Measurements from ENCODE around the gene GRM5. TPM values are rescaled to one million over a fixed set of nuclear protein-coding genes. Genes with fewer than 3 reads are reported as not detected.

Gene GRM5
- total RNA-seq, 1 experiment from 2014 or later: 8.3 TPM

DNA sequence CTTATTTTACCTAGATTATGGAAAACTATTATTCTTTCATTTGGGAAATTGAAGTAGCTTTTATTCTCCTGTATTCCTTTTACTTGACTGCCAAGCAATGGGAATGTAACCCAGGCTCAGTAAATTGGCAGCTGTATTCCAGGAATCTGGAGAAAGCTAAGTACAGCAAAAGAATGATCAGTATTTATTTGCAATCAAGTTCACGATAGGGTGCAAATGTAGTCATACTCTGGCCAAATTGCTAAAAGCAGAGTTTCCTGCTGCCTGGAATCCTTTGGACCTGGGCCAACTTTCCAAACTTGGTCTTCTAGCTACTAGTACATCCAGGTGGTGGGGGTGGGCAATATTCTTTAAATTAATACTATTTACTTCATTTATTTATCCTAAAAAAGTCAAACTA is 442.3 kb downstream of the GRM5 start:
- intact Hi-C loops (cut with micrococcal nuclease; ENCODE audit: unreplicated experiment): no loop called here
- Mint-ChIP-seq H3K36me3 (ENCODE audit: insufficient read depth, unreplicated experiment) (no peaks in the 10 kb centered on the region), H3K27me3 (ENCODE audit: unreplicated experiment) (no peaks in the 10 kb centered on the region), H3K4me1 (ENCODE audit: low read depth, unreplicated experiment) (no peaks in the 10 kb centered on the region), H3K27ac (ENCODE audit: unreplicated experiment) (no peak overlapping the region), H3K9me3 (ENCODE audit: low read depth, unreplicated experiment) (no peaks in the 10 kb centered on the region), H3K4me3 (ENCODE audit: low read depth, unreplicated experiment) (no peak overlapping the region)
- no peak for DNase-seq
- CTCF ChIA-PET: no interaction called here
- TF ChIP-seq, protein P1, sequence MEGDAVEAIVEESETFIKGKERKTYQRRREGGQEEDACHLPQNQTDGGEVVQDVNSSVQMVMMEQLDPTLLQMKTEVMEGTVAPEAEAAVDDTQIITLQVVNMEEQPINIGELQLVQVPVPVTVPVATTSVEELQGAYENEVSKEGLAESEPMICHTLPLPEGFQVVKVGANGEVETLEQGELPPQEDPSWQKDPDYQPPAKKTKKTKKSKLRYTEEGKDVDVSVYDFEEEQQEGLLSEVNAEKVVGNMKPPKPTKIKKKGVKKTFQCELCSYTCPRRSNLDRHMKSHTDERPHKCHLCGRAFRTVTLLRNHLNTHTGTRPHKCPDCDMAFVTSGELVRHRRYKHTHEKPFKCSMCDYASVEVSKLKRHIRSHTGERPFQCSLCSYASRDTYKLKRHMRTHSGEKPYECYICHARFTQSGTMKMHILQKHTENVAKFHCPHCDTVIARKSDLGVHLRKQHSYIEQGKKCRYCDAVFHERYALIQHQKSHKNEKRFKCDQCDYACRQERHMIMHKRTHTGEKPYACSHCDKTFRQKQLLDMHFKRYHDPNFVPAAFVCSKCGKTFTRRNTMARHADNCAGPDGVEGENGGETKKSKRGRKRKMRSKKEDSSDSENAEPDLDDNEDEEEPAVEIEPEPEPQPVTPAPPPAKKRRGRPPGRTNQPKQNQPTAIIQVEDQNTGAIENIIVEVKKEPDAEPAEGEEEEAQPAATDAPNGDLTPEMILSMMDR (IDR thresholded peaks at IDR 0.05; ENCODE audit: unreplicated experiment): no peak
- BruUV-seq (replicated peaks): no TSS peak

DNA sequence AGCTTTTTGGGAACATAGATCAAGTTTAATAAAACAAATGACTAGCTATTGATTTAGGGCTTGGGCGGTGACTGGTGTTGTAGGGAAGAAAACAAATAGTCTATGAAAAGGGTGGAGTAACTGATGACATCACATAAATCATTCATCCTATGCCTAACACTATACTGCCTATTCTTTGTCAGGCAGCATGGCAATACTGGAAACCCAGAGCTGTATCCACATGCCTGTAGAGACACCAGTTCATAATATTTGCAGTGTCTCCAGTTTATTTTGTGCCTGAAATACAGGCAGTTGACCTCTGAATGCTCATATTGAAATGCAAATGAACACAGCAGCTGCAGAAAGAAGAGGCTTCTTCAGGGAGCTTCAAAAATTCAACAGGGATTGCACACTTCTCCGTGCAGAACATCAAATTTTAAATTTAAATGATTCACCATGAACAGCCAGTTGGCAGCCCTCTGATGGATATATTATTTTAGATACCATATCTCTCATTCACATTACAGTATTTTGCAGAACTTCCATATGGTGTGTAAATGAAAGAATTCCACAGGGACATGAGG is 445.1 kb downstream of the GRM5 start:
- no TSS peak for BruUV-seq (replicated peaks)
- no peaks in the 10 kb centered on the region for H3K9me3 Mint-ChIP-seq (ENCODE audit: low read depth, unreplicated experiment)
- H3K27ac Mint-ChIP-seq (ENCODE audit: unreplicated experiment): no peak overlapping the region
- peaks cover 21% of the 10 kb centered on the region for H3K4me1 Mint-ChIP-seq (ENCODE audit: low read depth, unreplicated experiment)
- no peak overlapping the region for H3K4me3 Mint-ChIP-seq (ENCODE audit: low read depth, unreplicated experiment)
- no peaks in the 10 kb centered on the region for H3K27me3 Mint-ChIP-seq (ENCODE audit: unreplicated experiment)
- DNase-seq: no peak
- CTCF ChIA-PET: no interaction called here
- TF ChIP-seq, protein P1 (IDR thresholded peaks at IDR 0.05; ENCODE audit: unreplicated experiment): no peak
- intact Hi-C loops (cut with micrococcal nuclease; ENCODE audit: unreplicated experiment): no loop called here
- H3K36me3 Mint-ChIP-seq (ENCODE audit: insufficient read depth, unreplicated experiment): no peaks in the 10 kb centered on the region

DNA sequence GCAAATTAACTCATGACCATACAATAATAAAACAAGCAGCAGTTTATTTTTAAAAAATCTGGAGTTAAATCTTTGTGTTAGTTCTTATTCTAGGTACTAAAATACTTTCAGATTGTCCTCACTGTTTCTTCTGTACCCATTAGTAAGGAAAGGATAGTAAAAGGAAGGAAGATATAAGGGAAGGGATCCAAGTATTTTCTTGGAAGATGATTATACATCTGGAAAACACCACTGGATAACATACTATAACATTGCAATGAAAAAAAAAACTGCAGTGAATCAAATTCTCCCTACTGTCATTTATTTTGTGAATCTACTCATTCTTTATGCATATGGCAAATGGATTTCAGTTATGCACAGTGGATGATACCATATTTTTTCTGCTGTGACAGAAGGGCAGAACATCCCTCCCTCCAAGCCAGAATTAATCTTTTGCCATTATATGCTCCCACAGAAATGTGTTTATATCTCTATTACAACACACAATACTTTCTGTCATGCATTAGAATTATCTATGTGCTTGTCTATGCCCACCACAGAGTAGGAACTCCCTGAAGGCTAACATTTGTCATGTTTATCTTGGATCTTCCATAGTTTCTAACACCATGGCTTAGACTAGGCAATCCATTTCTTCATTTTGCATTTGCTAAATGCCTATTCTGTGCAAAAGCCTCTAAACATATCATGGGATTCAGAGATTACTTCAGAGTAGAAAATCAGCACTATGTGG is 446.0 kb downstream of the GRM5 start:
- no peak overlapping the region for H3K4me3 Mint-ChIP-seq (ENCODE audit: low read depth, unreplicated experiment)
- intact Hi-C loops (cut with micrococcal nuclease; ENCODE audit: unreplicated experiment): no loop called here
- no TSS peak for BruUV-seq (replicated peaks)
- H3K4me1 Mint-ChIP-seq (ENCODE audit: low read depth, unreplicated experiment): peaks cover 21% of the 10 kb centered on the region
- H3K27me3 Mint-ChIP-seq (ENCODE audit: unreplicated experiment): no peaks in the 10 kb centered on the region
- DNase-seq: no peak
- CTCF ChIA-PET: no interaction called here
- no peak overlapping the region for H3K27ac Mint-ChIP-seq (ENCODE audit: unreplicated experiment)
- TF ChIP-seq, protein P1 (IDR thresholded peaks at IDR 0.05; ENCODE audit: unreplicated experiment): no peak
- H3K36me3 Mint-ChIP-seq (ENCODE audit: insufficient read depth, unreplicated experiment): no peaks in the 10 kb centered on the region
- no peaks in the 10 kb centered on the region for H3K9me3 Mint-ChIP-seq (ENCODE audit: low read depth, unreplicated experiment)

DNA sequence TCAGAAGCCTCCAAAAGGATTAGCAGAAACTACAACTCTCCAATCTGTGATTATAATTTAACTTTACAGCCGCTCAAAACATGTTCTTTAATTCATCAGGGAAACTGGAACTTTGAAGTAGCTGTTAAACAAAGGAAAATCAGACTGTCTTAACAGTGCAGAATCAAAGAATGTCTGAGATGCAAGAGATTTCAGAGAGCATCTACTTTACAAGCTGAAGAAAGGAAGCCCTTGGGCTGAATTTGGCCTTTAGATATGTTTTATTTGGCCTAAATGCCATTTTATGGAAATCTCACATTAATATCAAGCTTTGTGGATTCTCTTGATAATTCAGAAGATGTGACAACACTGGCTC is 446.7 kb downstream of the GRM5 start:
- Mint-ChIP-seq H3K36me3 (ENCODE audit: insufficient read depth, unreplicated experiment) (no peaks in the 10 kb centered on the region), H3K4me1 (ENCODE audit: low read depth, unreplicated experiment) (peaks cover 21% of the 10 kb centered on the region), H3K4me3 (ENCODE audit: low read depth, unreplicated experiment) (no peak overlapping the region), H3K27ac (ENCODE audit: unreplicated experiment) (no peak overlapping the region), H3K27me3 (ENCODE audit: unreplicated experiment) (no peaks in the 10 kb centered on the region), H3K9me3 (ENCODE audit: low read depth, unreplicated experiment) (no peaks in the 10 kb centered on the region)
- intact Hi-C loops (cut with micrococcal nuclease; ENCODE audit: unreplicated experiment): no loop called here
- CTCF ChIA-PET: interaction anchor here (0.5 kb wide), 1 partner anchor 525 kb away, joined by 9 read pairs; no protein-coding TSS in a partner anchor
- TF ChIP-seq, protein P1 (IDR thresholded peaks at IDR 0.05; ENCODE audit: unreplicated experiment): no peak
- no TSS peak for BruUV-seq (replicated peaks)
- no peak for DNase-seq

Measured in Calu3 (cell line).